Naive thymus-derived CD4-positive, alpha-beta T cell (primary cell): Measurements from ENCODE around the gene CFD. TPM values are rescaled to one million over a fixed set of nuclear protein-coding genes. Genes with fewer than 3 reads are reported as not detected.

ENCODE experiments used
- ATAC-seq: fragments of 150-1000 bp; cut with Tn5 transposase; 2 replicates; pipeline ENCODE4 v1.10.0; 2021; ENCODE audit warnings: mild to moderate bottlenecking, moderate library complexity
- CTCF ChIA-PET: fragments of 350-600 bp; sonication (Branson Sonifier 250); formaldehyde crosslinking; loops from one replicate; lab custom pipeline; 2021; ENCODE audit warnings: antibody characterized with exemption; lab: Charles Lee
- POLR2A ChIA-PET: fragments of 350-600 bp; sonication (Branson Sonifier 250); formaldehyde crosslinking; loops from one replicate; lab custom pipeline; 2021; ENCODE audit warnings: antibody characterized with exemption, inconsistent platforms; lab: Charles Lee
- DNase-seq, 9 donors: peaks; one replicate each; pipeline versions ENCODE4 v3.0.0 to v3.0.0-alpha.2; 2020 to 2022; ENCODE audit warnings: mixed read lengths in 1 of 9
- H3K27ac ChIP-seq: one replicate; pipeline ENCODE4 v1.7.0; 2013; ENCODE audit warnings: mild to moderate bottlenecking, low read depth, low read length, moderate library complexity
- H3K27me3 ChIP-seq, 2 donors: one replicate each; pipeline ENCODE4 v1.7.0; 2013; ENCODE audit warnings: low read length in 2 of 2, mild to moderate bottlenecking in 2 of 2, moderate library complexity in 2 of 2; ENCODE audit not compliant: control insufficient read depth in 2 of 2, insufficient read depth in 2 of 2
- H3K36me3 ChIP-seq, 3 experiments: 1 replicate in 2 of 3; 2 replicates in 1 of 3; pipeline ENCODE4 v1.7.0; 2013; ENCODE audit warnings: low read length in 3 of 3, mild to moderate bottlenecking in 3 of 3, moderate library complexity in 1 of 3; ENCODE audit not compliant: insufficient read depth in 3 of 3, control insufficient read depth in 2 of 3
- H3K4me1 ChIP-seq, 2 donors: one replicate each; pipeline ENCODE4 v1.7.0; 2013; ENCODE audit warnings: low read length in 2 of 2, mild to moderate bottlenecking in 2 of 2, moderate library complexity in 1 of 2; ENCODE audit not compliant: control insufficient read depth in 2 of 2, insufficient read depth in 2 of 2
- H3K4me3 ChIP-seq: 2 replicates; pipeline ENCODE4 v1.7.0; 2013; ENCODE audit warnings: mild to moderate bottlenecking, low read length
- H3K9me3 ChIP-seq, 3 experiments: 1 replicate in 2 of 3; 2 replicates in 1 of 3; pipeline ENCODE4 v1.7.0; 2013; ENCODE audit warnings: low read length in 3 of 3; ENCODE audit not compliant: control insufficient read depth in 2 of 3
- H3K27ac Mint-ChIP-seq, 9 donors: one replicate each; pipeline ENCODE4 v1.8.0; 2020 to 2022; ENCODE audit warnings: mixed read lengths in 9 of 9, mild to moderate bottlenecking in 8 of 9, moderate library complexity in 5 of 9, inconsistent platforms in 2 of 9
- H3K27me3 Mint-ChIP-seq, 5 donors: one replicate each; pipeline ENCODE4 v1.8.0; 2021 to 2022; ENCODE audit warnings: mixed read lengths in 5 of 5, mild to moderate bottlenecking in 1 of 5
- H3K36me3 Mint-ChIP-seq, 5 donors: one replicate each; pipeline ENCODE4 v1.8.0; 2020 to 2022; ENCODE audit warnings: mixed read lengths in 5 of 5, mild to moderate bottlenecking in 3 of 5, inconsistent platforms in 1 of 5
- H3K4me1 Mint-ChIP-seq, 7 donors: one replicate each; pipeline ENCODE4 v1.8.0; 2020 to 2022; ENCODE audit warnings: mixed read lengths in 7 of 7, mild to moderate bottlenecking in 3 of 7, inconsistent platforms in 1 of 7
- H3K4me3 Mint-ChIP-seq, 10 donors: one replicate each; pipeline ENCODE4 v1.8.0; 2020 to 2022; ENCODE audit warnings: mild to moderate bottlenecking in 10 of 10, mixed read lengths in 10 of 10, moderate library complexity in 6 of 10, inconsistent platforms in 2 of 10
- H3K9me3 Mint-ChIP-seq, 11 donors: one replicate each; pipeline ENCODE4 v1.8.0; 2020 to 2022; ENCODE audit warnings: mixed read lengths in 11 of 11, mild to moderate bottlenecking in 4 of 11, inconsistent platforms in 1 of 11, moderate library complexity in 1 of 11
- intact Hi-C, 2 donors: fragments of 100-400 bp; cut with micrococcal nuclease; formaldehyde crosslinking; loops; one replicate each; pipeline ENCODE4 v1.15.1; 2023
- polyA plus RNA-seq, 2 donors: library from polyadenylated mRNA; unstranded; fragments of 300-500 nt; fragmentation: Illumina TruSeq; gene quantifications; one replicate each; pipeline ENCODE4 v1.2.3, GENCODE V29; 2021
- total RNA-seq, 6 experiments: library from RNA in 5 of 6; stranded (reverse) in 5 of 6; gene quantifications; 1 replicate in 5 of 6; 2 replicates in 1 of 6; pipeline ENCODE4 v1.2.3 and lab custom pipeline; 2021 to 2026

CFD gene
- total and polyA plus RNA-seq, 7 experiments from 2014 or later: 1.3 to 58.0 (median 4.9) TPM

- POLR2A ChIA-PET: no interaction called here
- H3K27me3 Mint-ChIP-seq: peaks cover 8 to 24% (median 16%) of the 10 kb centered on the region in 5 donors
- no peaks in the 10 kb centered on the region for H3K36me3 Mint-ChIP-seq
- Histone ChIP-seq H3K27ac (no peak overlapping the region), H3K27me3 (no peaks in the 10 kb centered on the region), H3K4me1 (no peaks in the 10 kb centered on the region), H3K4me3 (no peak overlapping the region), H3K9me3 (no peaks in the 10 kb centered on the region), H3K36me3 (no peaks in the 10 kb centered on the region)
- intact Hi-C loops: no loop called here
- DNase-seq: no peak
- no peak overlapping the region for H3K27ac Mint-ChIP-seq
- no peak for ATAC-seq
- H3K9me3 Mint-ChIP-seq: no peaks in the 10 kb centered on the region
- peaks cover 0 to 8% (median 0%) of the 10 kb centered on the region in 7 donors for H3K4me1 Mint-ChIP-seq
- no peak overlapping the region for H3K4me3 Mint-ChIP-seq
- CTCF ChIA-PET: interaction anchor here (0.6 kb wide), 2 partner anchors 74 to 1594 kb away, joined by 3 read pairs; no protein-coding TSS in a partner anchor
Observed at GRCh38 chr19:825897-826644, 33.4 kb upstream of the CFD start.

- H3K27ac ChIP-seq: no peak overlapping the region
- CTCF ChIA-PET: no interaction called here
- Mint-ChIP-seq H3K9me3 (no peaks in the 10 kb centered on the region), H3K36me3 (no peaks in the 10 kb centered on the region), H3K27ac (no peak overlapping the region), H3K4me3 (no peak overlapping the region), H3K4me1 (peaks cover 0 to 7% (median 0%) of the 10 kb centered on the region in 7 donors), H3K27me3 (peaks cover 8 to 24% (median 14%) of the 10 kb centered on the region in 5 donors)
- no peaks in the 10 kb centered on the region for H3K9me3 ChIP-seq
- intact Hi-C loops: no loop called here
- no peaks in the 10 kb centered on the region for H3K36me3 ChIP-seq
- no peak for DNase-seq
- no peaks in the 10 kb centered on the region for H3K4me1 ChIP-seq
- no peaks in the 10 kb centered on the region for H3K27me3 ChIP-seq
- POLR2A ChIA-PET: no interaction called here
- no peak overlapping the region for H3K4me3 ChIP-seq
- no peak for ATAC-seq
Observed at GRCh38 chr19:827314-827709, 32.2 kb upstream of the CFD start.

- no peaks in the 10 kb centered on the region for H3K36me3 ChIP-seq
- ATAC-seq (peak; percentile 60), DNase-seq (no peak)
- intact Hi-C loops: no loop called here
- Mint-ChIP-seq H3K4me1 (peaks cover 0 to 7% (median 0%) of the 10 kb centered on the region in 7 donors), H3K4me3 (no peak within 1 kb of the TSS), H3K36me3 (no peaks in the 10 kb centered on the region), H3K27ac (no peak within 1 kb of the TSS), H3K27me3 (peaks cover 8 to 23% (median 12%) of the 10 kb centered on the region in 5 donors), H3K9me3 (no peaks in the 10 kb centered on the region)
- ChIA-PET POLR2A (no interaction called here), CTCF (no interaction called here)
- no peaks in the 10 kb centered on the region for H3K4me1 ChIP-seq
- H3K27me3 ChIP-seq: no peaks in the 10 kb centered on the region
- no peaks in the 10 kb centered on the region for H3K9me3 ChIP-seq
- H3K4me3 ChIP-seq: no peak within 1 kb of the TSS
- H3K27ac ChIP-seq: no peak within 1 kb of the TSS
Observed at GRCh38 chr19:827710-828321, 31.6 kb upstream of the CFD start, which contains the start of gene AZU1. Gene AZU1, plus strand, starts transcription at chr19:827837. Its CDS starts 10 bp downstream, at chr19:827847.

DNA sequence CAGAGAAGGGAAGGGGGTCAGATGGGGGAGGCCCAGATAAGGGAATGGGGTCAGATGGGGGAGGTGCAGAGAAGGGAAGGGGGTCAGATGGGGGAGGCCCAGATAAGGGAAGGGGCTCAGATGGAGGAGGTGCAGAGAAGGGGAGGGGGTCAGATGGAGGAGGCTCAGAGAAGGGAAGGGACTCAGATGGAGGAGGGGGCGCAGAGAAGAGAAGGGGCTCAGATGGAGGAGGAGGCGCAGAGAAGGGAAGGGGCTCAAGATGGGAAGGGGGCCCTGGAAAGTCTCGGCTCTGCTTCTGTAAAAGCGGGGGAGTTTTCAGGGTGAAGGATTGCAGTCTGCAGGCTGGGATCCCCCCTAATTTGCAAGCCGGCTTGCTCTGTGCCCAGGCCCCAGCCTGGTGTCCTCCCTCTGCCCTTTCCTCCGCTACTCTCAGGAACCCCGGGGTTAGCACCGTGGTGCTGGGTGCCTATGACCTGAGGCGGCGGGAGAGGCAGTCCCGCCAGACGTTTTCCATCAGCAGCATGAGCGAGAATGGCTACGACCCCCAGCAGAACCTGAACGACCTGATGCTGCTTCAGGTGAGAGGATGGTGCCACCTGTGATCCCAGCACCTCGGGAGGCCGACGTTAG is 30.2 kb upstream of the CFD start:
- Histone ChIP-seq H3K27ac (no peak overlapping the region), H3K4me1 (no peaks in the 10 kb centered on the region), H3K9me3 (no peaks in the 10 kb centered on the region), H3K36me3 (no peaks in the 10 kb centered on the region), H3K4me3 (no peak overlapping the region), H3K27me3 (no peaks in the 10 kb centered on the region)
- DNase-seq (no peak), ATAC-seq (no peak)
- intact Hi-C loops: no loop called here
- peaks cover 0 to 12% (median 0%) of the 10 kb centered on the region in 5 donors for H3K27me3 Mint-ChIP-seq
- no peaks in the 10 kb centered on the region for H3K36me3 Mint-ChIP-seq
- H3K4me3 Mint-ChIP-seq: no peak overlapping the region
- no peak overlapping the region for H3K27ac Mint-ChIP-seq
- ChIA-PET CTCF (no interaction called here), POLR2A (no interaction called here)
- H3K4me1 Mint-ChIP-seq: peaks cover 0 to 4% (median 0%) of the 10 kb centered on the region in 7 donors
- no peaks in the 10 kb centered on the region for H3K9me3 Mint-ChIP-seq

DNA sequence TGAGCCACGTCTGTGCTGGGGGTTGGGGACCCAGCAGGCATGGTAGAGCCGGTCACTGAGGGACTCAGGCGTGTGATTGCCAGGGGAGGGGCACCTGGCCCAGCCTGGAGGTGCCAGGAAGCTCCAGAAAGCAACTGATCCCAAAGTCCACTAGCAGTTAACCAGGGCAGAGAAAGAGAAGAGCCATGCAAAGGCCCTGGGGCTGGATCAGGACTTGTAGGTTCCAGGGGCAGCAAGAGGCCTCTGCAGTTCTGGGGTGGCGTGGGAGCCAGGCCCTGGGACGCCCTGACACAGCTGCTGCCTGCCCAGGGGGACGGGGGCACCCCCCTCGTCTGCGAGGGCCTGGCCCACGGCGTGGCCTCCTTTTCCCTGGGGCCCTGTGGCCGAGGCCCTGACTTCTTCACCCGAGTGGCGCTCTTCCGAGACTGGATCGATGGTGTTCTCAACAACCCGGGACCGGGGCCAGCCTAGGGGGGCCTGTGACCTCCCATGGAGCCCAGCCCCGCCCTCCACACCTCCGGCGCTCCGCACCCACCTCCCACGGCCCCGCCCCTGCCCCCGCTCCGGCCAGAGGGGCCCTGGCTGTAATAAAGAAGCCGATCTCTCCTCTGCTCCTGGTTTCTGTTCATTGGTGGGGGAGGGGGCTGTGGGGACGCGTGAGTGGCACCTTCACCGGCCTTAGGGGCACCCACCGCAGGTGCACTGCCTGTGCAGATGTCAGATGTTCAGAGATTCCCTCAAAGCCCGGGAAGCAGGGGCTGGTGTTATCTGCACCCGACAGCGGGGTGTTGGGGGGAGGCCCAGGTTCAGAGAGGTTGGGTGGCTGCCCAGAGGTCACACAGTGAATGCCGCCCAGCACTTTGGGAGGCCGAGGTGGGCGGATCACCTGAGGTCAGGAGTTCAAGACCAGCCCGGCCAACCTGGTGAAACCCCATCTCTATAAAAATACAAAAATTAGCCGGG is 27.8 kb upstream of the CFD start:
- no peaks in the 10 kb centered on the region for H3K27me3 ChIP-seq
- H3K4me1 ChIP-seq: no peaks in the 10 kb centered on the region
- ChIA-PET POLR2A (no interaction called here), CTCF (no interaction called here)
- H3K4me3 ChIP-seq: no peak overlapping the region
- Mint-ChIP-seq H3K27ac (no peak overlapping the region), H3K9me3 (no peaks in the 10 kb centered on the region), H3K36me3 (no peaks in the 10 kb centered on the region), H3K27me3 (peaks cover 4 to 18% (median 7%) of the 10 kb centered on the region in 5 donors), H3K4me1 (peaks cover 0 to 8% (median 0%) of the 10 kb centered on the region in 7 donors), H3K4me3 (no peak overlapping the region)
- no peaks in the 10 kb centered on the region for H3K9me3 ChIP-seq
- H3K27ac ChIP-seq: no peak overlapping the region
- intact Hi-C loops: no loop called here
- ATAC-seq (no peak), DNase-seq (no peak)
- no peaks in the 10 kb centered on the region for H3K36me3 ChIP-seq

- Histone ChIP-seq H3K27me3 (no peaks in the 10 kb centered on the region), H3K9me3 (no peaks in the 10 kb centered on the region), H3K27ac (no peak overlapping the region), H3K4me1 (no peaks in the 10 kb centered on the region), H3K36me3 (no peaks in the 10 kb centered on the region), H3K4me3 (no peak overlapping the region)
- intact Hi-C loops: no loop called here
- ATAC-seq (no peak), DNase-seq (no peak)
- Mint-ChIP-seq H3K27me3 (peaks cover 4 to 28% (median 7%) of the 10 kb centered on the region in 5 donors), H3K4me1 (peaks cover 0 to 8% (median 0%) of the 10 kb centered on the region in 7 donors), H3K9me3 (no peaks in the 10 kb centered on the region), H3K4me3 (no peak overlapping the region), H3K27ac (no peak overlapping the region), H3K36me3 (no peaks in the 10 kb centered on the region)
- CTCF ChIA-PET: no interaction called here
- POLR2A ChIA-PET: no interaction called here
Observed at GRCh38 chr19:834216-834615, 25.2 kb upstream of the CFD start.
